Naive thymus-derived CD4-positive, alpha-beta T cell (primary cell): Measurements from ENCODE around the gene CALD1. TPM values are rescaled to one million over a fixed set of nuclear protein-coding genes. Genes with fewer than 3 reads are reported as not detected.
A peak's percentile ranks its signal among the peaks of the same experiment; 100 is the strongest.

Experiments used
- ATAC-seq: fragments of 150-1000 bp; cut with Tn5 transposase; 2 replicates; pipeline ENCODE4 v1.10.0; 2021; ENCODE audit warnings: mild to moderate bottlenecking, moderate library complexity
- CTCF ChIA-PET: fragments of 350-600 bp; sonication (Branson Sonifier 250); formaldehyde crosslinking; loops from one replicate; lab custom pipeline; 2021; ENCODE audit warnings: antibody characterized with exemption; lab: Charles Lee
- POLR2A ChIA-PET: fragments of 350-600 bp; sonication (Branson Sonifier 250); formaldehyde crosslinking; loops from one replicate; lab custom pipeline; 2021; ENCODE audit warnings: antibody characterized with exemption, inconsistent platforms; lab: Charles Lee
- DNase-seq, 9 donors: peaks; one replicate each; pipeline versions ENCODE4 v3.0.0 to v3.0.0-alpha.2; 2020 to 2022; ENCODE audit warnings: mixed read lengths in 1 of 9
- H3K27ac ChIP-seq: one replicate; pipeline ENCODE4 v1.7.0; 2013; ENCODE audit warnings: mild to moderate bottlenecking, low read depth, low read length, moderate library complexity
- H3K27me3 ChIP-seq, 2 donors: one replicate each; pipeline ENCODE4 v1.7.0; 2013; ENCODE audit warnings: low read length in 2 of 2, mild to moderate bottlenecking in 2 of 2, moderate library complexity in 2 of 2; ENCODE audit not compliant: control insufficient read depth in 2 of 2, insufficient read depth in 2 of 2
- H3K36me3 ChIP-seq, 3 experiments: 1 replicate in 2 of 3; 2 replicates in 1 of 3; pipeline ENCODE4 v1.7.0; 2013; ENCODE audit warnings: low read length in 3 of 3, mild to moderate bottlenecking in 3 of 3, moderate library complexity in 1 of 3; ENCODE audit not compliant: insufficient read depth in 3 of 3, control insufficient read depth in 2 of 3
- H3K4me1 ChIP-seq, 2 donors: one replicate each; pipeline ENCODE4 v1.7.0; 2013; ENCODE audit warnings: low read length in 2 of 2, mild to moderate bottlenecking in 2 of 2, moderate library complexity in 1 of 2; ENCODE audit not compliant: control insufficient read depth in 2 of 2, insufficient read depth in 2 of 2
- H3K4me3 ChIP-seq: 2 replicates; pipeline ENCODE4 v1.7.0; 2013; ENCODE audit warnings: mild to moderate bottlenecking, low read length
- H3K9me3 ChIP-seq, 3 experiments: 1 replicate in 2 of 3; 2 replicates in 1 of 3; pipeline ENCODE4 v1.7.0; 2013; ENCODE audit warnings: low read length in 3 of 3; ENCODE audit not compliant: control insufficient read depth in 2 of 3
- H3K27ac Mint-ChIP-seq, 9 donors: one replicate each; pipeline ENCODE4 v1.8.0; 2020 to 2022; ENCODE audit warnings: mixed read lengths in 9 of 9, mild to moderate bottlenecking in 8 of 9, moderate library complexity in 5 of 9, inconsistent platforms in 2 of 9
- H3K27me3 Mint-ChIP-seq, 5 donors: one replicate each; pipeline ENCODE4 v1.8.0; 2021 to 2022; ENCODE audit warnings: mixed read lengths in 5 of 5, mild to moderate bottlenecking in 1 of 5
- H3K36me3 Mint-ChIP-seq, 5 donors: one replicate each; pipeline ENCODE4 v1.8.0; 2020 to 2022; ENCODE audit warnings: mixed read lengths in 5 of 5, mild to moderate bottlenecking in 3 of 5, inconsistent platforms in 1 of 5
- H3K4me1 Mint-ChIP-seq, 7 donors: one replicate each; pipeline ENCODE4 v1.8.0; 2020 to 2022; ENCODE audit warnings: mixed read lengths in 7 of 7, mild to moderate bottlenecking in 3 of 7, inconsistent platforms in 1 of 7
- H3K4me3 Mint-ChIP-seq, 10 donors: one replicate each; pipeline ENCODE4 v1.8.0; 2020 to 2022; ENCODE audit warnings: mild to moderate bottlenecking in 10 of 10, mixed read lengths in 10 of 10, moderate library complexity in 6 of 10, inconsistent platforms in 2 of 10
- H3K9me3 Mint-ChIP-seq, 11 donors: one replicate each; pipeline ENCODE4 v1.8.0; 2020 to 2022; ENCODE audit warnings: mixed read lengths in 11 of 11, mild to moderate bottlenecking in 4 of 11, inconsistent platforms in 1 of 11, moderate library complexity in 1 of 11
- intact Hi-C, 2 donors: fragments of 100-400 bp; cut with micrococcal nuclease; formaldehyde crosslinking; loops; one replicate each; pipeline ENCODE4 v1.15.1; 2023
- polyA plus RNA-seq, 2 donors: library from polyadenylated mRNA; unstranded; fragments of 300-500 nt; fragmentation: Illumina TruSeq; gene quantifications; one replicate each; pipeline ENCODE4 v1.2.3, GENCODE V29; 2021
- total RNA-seq, 6 experiments: library from RNA in 5 of 6; stranded (reverse) in 5 of 6; gene quantifications; 1 replicate in 5 of 6; 2 replicates in 1 of 6; pipeline ENCODE4 v1.2.3 and lab custom pipeline; 2021 to 2026

The CALD1 gene
- total and polyA plus RNA-seq, 7 experiments from 2014 or later = 0.27 to 2.0 (median 0.37) TPM; not detected in 1

DNA sequence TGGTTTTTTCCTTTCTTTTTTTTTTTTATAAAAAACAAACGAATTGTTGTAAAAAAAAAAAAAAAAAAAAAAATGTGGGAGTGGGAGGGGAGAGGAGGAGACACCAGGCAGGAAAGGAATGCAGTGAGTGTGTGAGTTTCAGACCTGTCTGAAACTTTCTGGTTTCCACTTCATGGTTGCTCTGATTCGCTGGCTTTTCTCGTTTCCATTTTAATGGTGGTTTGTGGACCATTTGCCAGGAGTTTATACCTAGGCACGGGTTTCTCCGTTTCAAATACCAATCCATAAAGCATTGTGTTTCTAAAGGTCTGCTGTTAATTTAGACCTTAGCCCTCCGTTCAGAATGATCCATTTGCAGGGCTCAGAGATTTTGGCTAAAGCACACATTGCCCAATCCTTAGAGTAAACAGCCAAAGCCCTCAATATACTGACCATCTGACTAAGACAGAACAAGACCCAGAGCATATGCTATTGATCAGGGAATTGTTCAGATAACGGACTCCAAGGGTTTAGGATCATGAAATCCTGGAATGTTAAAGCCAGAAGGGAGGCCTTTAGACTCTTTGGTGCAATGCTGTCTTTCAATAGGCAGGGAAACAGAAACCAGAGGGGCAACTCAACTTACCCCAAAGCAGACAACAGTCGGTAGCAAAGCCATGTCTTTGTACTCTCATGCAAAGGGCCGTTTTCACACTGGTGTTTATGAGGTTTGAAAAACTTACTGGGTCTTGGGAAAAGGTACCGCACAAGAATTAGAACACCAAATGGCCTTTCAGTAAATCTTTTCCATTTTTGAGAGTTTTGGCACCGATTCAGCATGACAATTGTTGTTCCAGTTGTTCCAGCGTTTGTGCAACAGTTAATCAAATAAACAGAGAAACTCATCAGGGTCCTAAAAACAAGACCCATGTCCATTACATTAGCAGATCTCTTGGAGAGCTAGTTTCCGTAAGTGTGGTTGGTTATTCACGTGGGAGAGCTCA lies 112.6 kb downstream of the CALD1 start:
- no peak overlapping the region for H3K27ac ChIP-seq
- intact Hi-C loops = no loop called here
- Mint-ChIP-seq H3K4me3 (peak overlapping the region in 3 of 10 donors; percentile 69 to 71 (median 70)), H3K36me3 (peaks cover 4 to 18% (median 7%) of the 10 kb centered on the region in 5 donors), H3K27ac (no peak overlapping the region), H3K4me1 (peaks cover 6 to 23% (median 22%) of the 10 kb centered on the region in 7 donors), H3K27me3 (peaks cover 0 to 24% (median 20%) of the 10 kb centered on the region in 5 donors), H3K9me3 (peaks cover 6 to 28% (median 14%) of the 10 kb centered on the region in 11 donors)
- no peak overlapping the region for H3K4me3 ChIP-seq
- peaks cover 0 to 9% (median 0%) of the 10 kb centered on the region in 3 experiments for H3K9me3 ChIP-seq
- DNase-seq = no peak
- no peaks in the 10 kb centered on the region for H3K36me3 ChIP-seq
- H3K27me3 ChIP-seq = no peaks in the 10 kb centered on the region
- ChIA-PET POLR2A (no interaction called here), CTCF (no interaction called here)
- no peak for ATAC-seq
- H3K4me1 ChIP-seq = peaks cover 0 to 9% of the 10 kb centered on the region in 2 donors

DNA sequence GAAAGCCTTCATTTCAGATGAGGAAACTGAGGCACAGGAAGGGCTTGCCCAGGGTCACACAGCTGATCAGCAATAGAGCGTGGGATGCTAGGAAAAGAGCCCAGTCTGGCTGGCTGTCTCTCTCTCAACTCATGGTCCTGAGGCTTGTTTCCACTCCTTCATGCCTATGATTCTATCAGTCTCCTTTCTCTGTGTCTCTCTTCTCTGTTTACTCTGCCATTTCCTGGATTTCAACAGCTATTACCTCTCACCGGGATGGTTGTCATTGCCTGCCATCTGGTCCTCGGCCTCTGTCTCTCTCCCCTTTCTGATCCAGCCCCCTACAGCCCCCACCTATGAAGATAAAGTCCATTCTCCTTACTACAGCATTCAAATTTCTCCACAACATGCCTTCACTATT lies 113.5 kb downstream of the CALD1 start:
- no peak overlapping the region for H3K27ac ChIP-seq
- H3K4me3 ChIP-seq = no peak overlapping the region
- peaks cover 4 to 21% (median 7%) of the 10 kb centered on the region in 5 donors for H3K36me3 Mint-ChIP-seq
- no peaks in the 10 kb centered on the region for H3K4me1 ChIP-seq
- H3K4me3 Mint-ChIP-seq = peak overlapping the region in 1 of 10 donors; percentile 3
- H3K9me3 ChIP-seq = peaks cover 0 to 9% (median 0%) of the 10 kb centered on the region in 3 experiments
- intact Hi-C loops = no loop called here
- peaks cover 6 to 33% (median 16%) of the 10 kb centered on the region in 11 donors for H3K9me3 Mint-ChIP-seq
- no peak overlapping the region for H3K27ac Mint-ChIP-seq
- CTCF ChIA-PET = no interaction called here
- H3K27me3 Mint-ChIP-seq = peaks cover 0 to 24% (median 20%) of the 10 kb centered on the region in 5 donors
- H3K4me1 Mint-ChIP-seq = peaks cover 4 to 13% (median 12%) of the 10 kb centered on the region in 7 donors
- no peak for ATAC-seq
- no peaks in the 10 kb centered on the region for H3K27me3 ChIP-seq
- POLR2A ChIA-PET = no interaction called here
- no peak for DNase-seq
- H3K36me3 ChIP-seq = no peaks in the 10 kb centered on the region

DNA sequence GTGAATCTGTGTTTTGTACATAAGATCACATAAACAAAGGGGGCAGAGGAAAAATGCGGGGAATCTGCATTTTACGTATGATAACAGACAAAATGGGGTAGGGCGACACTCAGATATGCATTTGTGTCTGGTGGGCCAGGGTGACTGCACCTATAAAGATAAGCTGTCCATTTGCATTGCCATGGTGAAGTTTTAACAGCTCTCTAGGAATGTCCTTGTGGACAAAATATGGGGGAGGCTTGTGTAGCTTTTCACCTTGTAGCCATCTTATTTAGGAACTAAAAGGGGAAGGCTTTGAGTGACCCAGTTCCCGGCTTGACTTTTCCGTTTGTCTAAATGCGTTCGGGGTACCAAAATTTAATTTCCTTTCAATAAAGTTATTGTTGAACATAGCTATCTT lies 114.5 kb downstream of the CALD1 start:
- ChIA-PET POLR2A (no interaction called here), CTCF (no interaction called here)
- no peak overlapping the region for H3K27ac ChIP-seq
- Mint-ChIP-seq H3K27ac (no peak overlapping the region), H3K4me3 (no peak overlapping the region), H3K9me3 (peaks cover 6 to 33% (median 16%) of the 10 kb centered on the region in 11 donors), H3K4me1 (peaks cover 0 to 5% (median 5%) of the 10 kb centered on the region in 7 donors), H3K36me3 (peaks cover 4 to 21% (median 7%) of the 10 kb centered on the region in 5 donors), H3K27me3 (peaks cover 0 to 24% (median 20%) of the 10 kb centered on the region in 5 donors)
- ATAC-seq = no peak
- no peaks in the 10 kb centered on the region for H3K4me1 ChIP-seq
- no peak for DNase-seq
- intact Hi-C loops = no loop called here
- no peaks in the 10 kb centered on the region for H3K36me3 ChIP-seq
- H3K27me3 ChIP-seq = no peaks in the 10 kb centered on the region
- H3K9me3 ChIP-seq = peaks cover 0 to 9% (median 0%) of the 10 kb centered on the region in 3 experiments
- H3K4me3 ChIP-seq = no peak overlapping the region

DNA sequence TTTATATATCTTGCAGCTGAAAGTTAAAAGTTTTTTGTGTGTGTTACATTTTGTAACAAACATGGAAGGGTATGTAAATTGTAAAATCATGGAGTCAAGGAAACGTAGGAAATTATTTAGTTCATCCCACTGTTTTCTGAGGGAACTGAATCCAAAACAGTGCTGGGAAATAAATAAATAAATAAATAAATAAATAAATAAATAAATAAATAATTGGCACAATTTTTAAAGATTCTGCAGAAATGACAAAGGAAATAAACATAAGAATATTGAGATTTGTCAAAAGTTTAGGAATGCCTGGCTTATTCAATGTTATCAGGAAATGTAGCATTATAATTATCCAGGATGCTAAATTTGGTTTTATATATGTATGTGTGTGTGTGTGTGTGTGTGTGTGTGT lies 115.5 kb downstream of the CALD1 start:
- Mint-ChIP-seq H3K27me3 (peaks cover 0 to 24% (median 20%) of the 10 kb centered on the region in 5 donors), H3K36me3 (peaks cover 4 to 21% (median 7%) of the 10 kb centered on the region in 5 donors), H3K9me3 (peaks cover 6 to 33% (median 16%) of the 10 kb centered on the region in 11 donors), H3K4me3 (no peak overlapping the region), H3K27ac (no peak overlapping the region), H3K4me1 (peaks cover 0 to 5% (median 5%) of the 10 kb centered on the region in 7 donors)
- intact Hi-C loops = no loop called here
- H3K36me3 ChIP-seq = no peaks in the 10 kb centered on the region
- no peaks in the 10 kb centered on the region for H3K4me1 ChIP-seq
- no peaks in the 10 kb centered on the region for H3K27me3 ChIP-seq
- ChIA-PET POLR2A (no interaction called here), CTCF (interaction anchor here (0.7 kb wide), 1 partner anchor 1151 kb away, joined by 3 read pairs; no protein-coding TSS in a partner anchor)
- ATAC-seq = no peak
- DNase-seq = no peak
- H3K27ac ChIP-seq = no peak overlapping the region
- peaks cover 0 to 9% (median 0%) of the 10 kb centered on the region in 3 experiments for H3K9me3 ChIP-seq
- no peak overlapping the region for H3K4me3 ChIP-seq

DNA sequence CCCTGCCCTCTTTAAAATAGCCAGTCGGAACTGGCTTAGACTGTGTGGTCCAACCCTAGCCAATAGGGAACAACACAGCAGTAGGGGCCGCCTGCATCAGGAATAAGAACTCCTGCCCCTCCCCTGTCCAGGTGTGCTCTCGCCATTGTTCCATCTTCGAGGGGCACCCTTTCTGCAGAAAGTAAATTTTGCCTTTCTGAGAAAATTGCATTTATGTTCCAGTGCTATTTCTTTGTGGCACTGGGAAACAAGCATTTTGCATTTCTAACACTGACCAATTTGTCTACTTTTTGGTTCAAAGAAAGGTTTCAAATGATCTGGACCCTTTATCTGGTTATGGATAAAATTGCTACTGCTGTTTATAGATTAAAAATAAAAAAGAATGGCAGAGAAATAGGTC lies 116.6 kb downstream of the CALD1 start:
- no peak for ATAC-seq
- CTCF ChIA-PET = no interaction called here

DNA sequence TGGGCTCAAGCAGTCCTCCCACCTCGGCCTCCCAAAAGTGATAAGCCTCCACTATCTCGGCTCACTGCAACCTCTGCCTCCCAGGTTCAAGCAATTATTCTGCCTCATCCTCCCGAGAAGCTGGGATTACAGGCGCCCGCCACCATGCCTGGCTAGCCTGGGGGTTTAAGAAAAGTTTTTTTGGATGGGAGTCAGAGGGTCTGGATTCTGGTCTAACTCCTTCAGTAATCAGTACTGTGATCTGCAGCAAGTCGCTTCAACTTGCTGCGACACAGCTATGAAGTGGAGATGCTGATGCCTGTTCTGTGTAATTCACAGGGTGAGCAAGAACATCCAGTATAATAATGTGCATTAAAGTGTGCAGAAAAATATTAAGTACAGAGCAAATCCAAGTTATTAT lies 118.5 kb downstream of the CALD1 start:
- ATAC-seq (no peak), DNase-seq (no peak)
- Histone ChIP-seq H3K4me3 (no peak overlapping the region), H3K27ac (no peak overlapping the region), H3K9me3 (peaks cover 0 to 9% (median 0%) of the 10 kb centered on the region in 3 experiments), H3K36me3 (no peaks in the 10 kb centered on the region), H3K27me3 (no peaks in the 10 kb centered on the region), H3K4me1 (no peaks in the 10 kb centered on the region)
- peaks cover 0 to 5% (median 4%) of the 10 kb centered on the region in 7 donors for H3K4me1 Mint-ChIP-seq
- H3K9me3 Mint-ChIP-seq = peaks cover 6 to 33% (median 16%) of the 10 kb centered on the region in 11 donors
- CTCF ChIA-PET = interaction anchor here (0.5 to 0.6 kb wide), 2 partner anchors 46 to 197 kb away, joined by 3 read pairs; no protein-coding TSS in a partner anchor
- intact Hi-C loops = no loop called here
- H3K4me3 Mint-ChIP-seq = no peak overlapping the region
- H3K27me3 Mint-ChIP-seq = peaks cover 0 to 15% (median 7%) of the 10 kb centered on the region in 5 donors
- H3K36me3 Mint-ChIP-seq = peaks cover 4 to 21% (median 7%) of the 10 kb centered on the region in 5 donors
- H3K27ac Mint-ChIP-seq = no peak overlapping the region
- POLR2A ChIA-PET = interaction anchor here (0.7 to 1.2 kb wide), 2 partner anchors 10 to 12 kb away, joined by 3 read pairs; no protein-coding TSS in a partner anchor

More for the DNA sequence above, 116.6 kb downstream of the CALD1 start:
- peak overlapping the region in 1 of 9 donors; percentile 56 for H3K27ac Mint-ChIP-seq
- Histone ChIP-seq H3K4me1 (no peaks in the 10 kb centered on the region), H3K36me3 (no peaks in the 10 kb centered on the region), H3K27ac (no peak overlapping the region), H3K9me3 (peaks cover 0 to 9% (median 0%) of the 10 kb centered on the region in 3 experiments), H3K27me3 (no peaks in the 10 kb centered on the region), H3K4me3 (no peak overlapping the region)
- H3K36me3 Mint-ChIP-seq = peaks cover 4 to 21% (median 7%) of the 10 kb centered on the region in 5 donors
- DNase-seq = no peak
- peaks cover 0 to 22% (median 19%) of the 10 kb centered on the region in 5 donors for H3K27me3 Mint-ChIP-seq
- POLR2A ChIA-PET = interaction anchor here (0.6 to 1.0 kb wide), 2 partner anchors 10 to 185 kb away, joined by 3 read pairs; no protein-coding TSS in a partner anchor
- no peak overlapping the region for H3K4me3 Mint-ChIP-seq
- peaks cover 0 to 8% (median 6%) of the 10 kb centered on the region in 7 donors for H3K4me1 Mint-ChIP-seq
- peaks cover 6 to 33% (median 16%) of the 10 kb centered on the region in 11 donors for H3K9me3 Mint-ChIP-seq
- intact Hi-C loops = no loop called here
